ENCODE results near the gene DISP1.

- TF ChIP-seq, protein P1, sequence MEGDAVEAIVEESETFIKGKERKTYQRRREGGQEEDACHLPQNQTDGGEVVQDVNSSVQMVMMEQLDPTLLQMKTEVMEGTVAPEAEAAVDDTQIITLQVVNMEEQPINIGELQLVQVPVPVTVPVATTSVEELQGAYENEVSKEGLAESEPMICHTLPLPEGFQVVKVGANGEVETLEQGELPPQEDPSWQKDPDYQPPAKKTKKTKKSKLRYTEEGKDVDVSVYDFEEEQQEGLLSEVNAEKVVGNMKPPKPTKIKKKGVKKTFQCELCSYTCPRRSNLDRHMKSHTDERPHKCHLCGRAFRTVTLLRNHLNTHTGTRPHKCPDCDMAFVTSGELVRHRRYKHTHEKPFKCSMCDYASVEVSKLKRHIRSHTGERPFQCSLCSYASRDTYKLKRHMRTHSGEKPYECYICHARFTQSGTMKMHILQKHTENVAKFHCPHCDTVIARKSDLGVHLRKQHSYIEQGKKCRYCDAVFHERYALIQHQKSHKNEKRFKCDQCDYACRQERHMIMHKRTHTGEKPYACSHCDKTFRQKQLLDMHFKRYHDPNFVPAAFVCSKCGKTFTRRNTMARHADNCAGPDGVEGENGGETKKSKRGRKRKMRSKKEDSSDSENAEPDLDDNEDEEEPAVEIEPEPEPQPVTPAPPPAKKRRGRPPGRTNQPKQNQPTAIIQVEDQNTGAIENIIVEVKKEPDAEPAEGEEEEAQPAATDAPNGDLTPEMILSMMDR (tag by site-specific recombination; IDR thresholded peaks at IDR 0.05) = no peak
- TF ChIP-seq, protein P2, sequence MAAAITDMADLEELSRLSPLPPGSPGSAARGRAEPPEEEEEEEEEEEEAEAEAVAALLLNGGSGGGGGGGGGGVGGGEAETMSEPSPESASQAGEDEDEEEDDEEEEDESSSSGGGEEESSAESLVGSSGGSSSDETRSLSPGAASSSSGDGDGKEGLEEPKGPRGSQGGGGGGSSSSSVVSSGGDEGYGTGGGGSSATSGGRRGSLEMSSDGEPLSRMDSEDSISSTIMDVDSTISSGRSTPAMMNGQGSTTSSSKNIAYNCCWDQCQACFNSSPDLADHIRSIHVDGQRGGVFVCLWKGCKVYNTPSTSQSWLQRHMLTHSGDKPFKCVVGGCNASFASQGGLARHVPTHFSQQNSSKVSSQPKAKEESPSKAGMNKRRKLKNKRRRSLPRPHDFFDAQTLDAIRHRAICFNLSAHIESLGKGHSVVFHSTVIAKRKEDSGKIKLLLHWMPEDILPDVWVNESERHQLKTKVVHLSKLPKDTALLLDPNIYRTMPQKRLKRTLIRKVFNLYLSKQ (tag by site-specific recombination; IDR thresholded peaks at IDR 0.05; ENCODE audit: borderline replicate concordance) = no peak
- TF ChIP-seq ZNF621 (tag by site-specific recombination; IDR thresholded peaks at IDR 0.05) = no peak
- TF ChIP-seq ZNF785 (tag by site-specific recombination; IDR thresholded peaks at IDR 0.05) = no peak
- no peak for TF ChIP-seq ZNF138 (tag by site-specific recombination; IDR thresholded peaks at IDR 0.05; ENCODE audit: borderline replicate concordance)
- TF ChIP-seq, protein P3, sequence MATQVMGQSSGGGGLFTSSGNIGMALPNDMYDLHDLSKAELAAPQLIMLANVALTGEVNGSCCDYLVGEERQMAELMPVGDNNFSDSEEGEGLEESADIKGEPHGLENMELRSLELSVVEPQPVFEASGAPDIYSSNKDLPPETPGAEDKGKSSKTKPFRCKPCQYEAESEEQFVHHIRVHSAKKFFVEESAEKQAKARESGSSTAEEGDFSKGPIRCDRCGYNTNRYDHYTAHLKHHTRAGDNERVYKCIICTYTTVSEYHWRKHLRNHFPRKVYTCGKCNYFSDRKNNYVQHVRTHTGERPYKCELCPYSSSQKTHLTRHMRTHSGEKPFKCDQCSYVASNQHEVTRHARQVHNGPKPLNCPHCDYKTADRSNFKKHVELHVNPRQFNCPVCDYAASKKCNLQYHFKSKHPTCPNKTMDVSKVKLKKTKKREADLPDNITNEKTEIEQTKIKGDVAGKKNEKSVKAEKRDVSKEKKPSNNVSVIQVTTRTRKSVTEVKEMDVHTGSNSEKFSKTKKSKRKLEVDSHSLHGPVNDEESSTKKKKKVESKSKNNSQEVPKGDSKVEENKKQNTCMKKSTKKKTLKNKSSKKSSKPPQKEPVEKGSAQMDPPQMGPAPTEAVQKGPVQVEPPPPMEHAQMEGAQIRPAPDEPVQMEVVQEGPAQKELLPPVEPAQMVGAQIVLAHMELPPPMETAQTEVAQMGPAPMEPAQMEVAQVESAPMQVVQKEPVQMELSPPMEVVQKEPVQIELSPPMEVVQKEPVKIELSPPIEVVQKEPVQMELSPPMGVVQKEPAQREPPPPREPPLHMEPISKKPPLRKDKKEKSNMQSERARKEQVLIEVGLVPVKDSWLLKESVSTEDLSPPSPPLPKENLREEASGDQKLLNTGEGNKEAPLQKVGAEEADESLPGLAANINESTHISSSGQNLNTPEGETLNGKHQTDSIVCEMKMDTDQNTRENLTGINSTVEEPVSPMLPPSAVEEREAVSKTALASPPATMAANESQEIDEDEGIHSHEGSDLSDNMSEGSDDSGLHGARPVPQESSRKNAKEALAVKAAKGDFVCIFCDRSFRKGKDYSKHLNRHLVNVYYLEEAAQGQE (tag by site-specific recombination; IDR thresholded peaks at IDR 0.05) = no peak
- no peak for TF ChIP-seq TCF7L2 (IDR thresholded peaks at IDR 0.05; ENCODE audit: borderline replicate concordance, low read depth, low read length)
Measured at GRCh38 chr1:222769181-222769580, 45.7 kb upstream of the DISP1 start.

Data from HEK293 (cell line).